GM10266 (cell line): ENCODE data around the gene REXO1.

ENCODE experiments used
- DNase-seq: peaks from one replicate; pipeline ENCODE4 v3.0.0; 2012; ENCODE audit errors: extremely low spot score
- CTCF ChIP-seq: IDR thresholded peaks from 2 replicates; pipeline ENCODE4 v1.5.1; 2012; ENCODE audit warnings: mild to moderate bottlenecking, low read depth; ENCODE audit not compliant: control insufficient read depth, insufficient read depth; ENCODE audit errors: missing control alignments

Gene REXO1

GRCh38 chr19:1837625-1838105, 10.6 kb downstream of the REXO1 start:
- peak; percentile 92 for TF ChIP-seq CTCF
- peak; percentile 88 for DNase-seq

GRCh38 chr19:1837222-1837565, 11.1 kb downstream of the REXO1 start:
- DNase-seq: no peak
- TF ChIP-seq CTCF: no peak

- DNase-seq: no peak
- no peak for TF ChIP-seq CTCF
Observed at GRCh38 chr19:1836458-1837221, 11.6 kb downstream of the REXO1 start.

GRCh38 chr19:1833540-1833939, 14.7 kb downstream of the REXO1 start:
- no peak for TF ChIP-seq CTCF
- no peak for DNase-seq

- DNase-seq: no peak
- no peak for TF ChIP-seq CTCF
Observed at GRCh38 chr19:1832046-1832663, 16.1 kb downstream of the REXO1 start.

GRCh38 chr19:1830978-1831377, 17.3 kb downstream of the REXO1 start:
- no peak for TF ChIP-seq CTCF
- DNase-seq: no peak

GRCh38 chr19:1830568-1830967, 17.7 kb downstream of the REXO1 start:
- no peak for DNase-seq
- no peak for TF ChIP-seq CTCF
